Frontal cortex (tissue), 4 donors: ENCODE measurements around the gene ARRDC4. TPM values are rescaled to one million over a fixed set of nuclear protein-coding genes. Genes with fewer than 3 reads are reported as not detected.
"Not testable (repeated sequence)": the region's sequence is repeated elsewhere in the genome, so short reads cannot be mapped to it uniquely, and the experiment has no call there.

ENCODE experiments used
- DNase-seq, 2 donors: peaks; one replicate each; pipeline ENCODE4 v3.0.0; 2012; ENCODE audit warnings: low spot score in 2 of 2
- FAIRE-seq: peaks from 2 replicates; lab custom pipeline; 2012; peaks lifted over from hg19 to GRCh38; lab: Jason Lieb, UNC
- total RNA-seq: library from RNA; depleted of rRNA; stranded (reverse); fragments of >200 nt; gene quantifications from one replicate; pipeline ENCODE4 v1.2.3, GENCODE V29; 2014
- donor health status: control.
- donor health status: control.
- donor health status: control.

The ARRDC4 gene
- total RNA-seq, 1 donor from 2014 or later = 40.4 TPM

GRCh38 chr15:97962263-97962662, 1.8 kb downstream of the ARRDC4 start:
- DNase-seq (no peak), FAIRE-seq (no peak)

GRCh38 chr15:97963779-97964178, 3.3 kb downstream of the ARRDC4 start:
- FAIRE-seq = no peak
- DNase-seq = no peak

DNA sequence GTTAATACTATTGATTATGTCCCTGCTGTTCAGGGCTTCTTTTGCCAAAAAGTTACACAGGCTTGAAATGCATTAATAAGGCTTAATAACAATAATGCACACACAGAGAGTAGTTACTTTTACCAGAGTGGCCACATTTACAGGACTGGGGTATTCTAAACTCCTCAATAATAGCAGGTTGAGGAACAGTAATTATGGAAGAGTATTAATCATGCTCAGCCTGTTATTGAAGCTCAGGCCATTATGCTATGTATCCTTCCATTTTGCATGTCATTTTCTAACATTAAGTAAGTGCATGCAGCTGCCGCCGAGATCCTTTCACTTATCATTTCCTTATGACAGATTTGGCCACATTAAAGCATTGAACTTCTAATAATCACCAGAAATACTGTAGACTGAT, 5.7 kb downstream of the ARRDC4 start:
- no peak for FAIRE-seq
- DNase-seq = no peak

DNA sequence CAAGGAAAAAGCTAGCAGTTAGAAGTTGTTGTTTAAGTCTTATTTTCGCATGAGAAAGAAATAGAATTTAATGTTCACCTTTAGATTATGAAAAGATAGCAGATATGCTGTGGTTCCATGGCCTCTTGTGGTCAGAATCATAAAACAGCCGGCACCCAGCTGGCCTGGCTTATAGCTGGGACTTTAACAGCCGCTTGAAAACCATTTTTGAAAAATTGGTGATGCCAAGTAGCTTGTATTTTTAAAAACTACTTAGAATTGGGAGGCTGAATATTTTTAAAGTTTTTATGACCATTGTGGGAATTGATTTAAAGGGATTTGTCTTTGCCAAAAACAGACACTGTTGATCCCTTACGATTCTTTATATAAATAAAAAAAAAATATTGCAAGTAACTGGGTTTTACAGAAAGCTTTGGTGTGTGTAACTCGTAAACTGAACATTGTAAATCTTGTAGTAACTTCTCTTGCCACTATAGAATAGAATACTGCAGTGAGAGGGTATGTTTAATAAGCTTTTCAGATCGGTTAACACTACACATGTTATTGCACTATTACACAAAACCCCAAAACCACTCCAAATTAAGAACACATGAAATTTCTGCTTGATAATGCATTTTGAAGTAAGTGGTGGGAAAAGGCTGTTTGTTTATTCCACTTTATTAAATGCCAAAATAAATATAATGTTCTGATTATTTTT, 6.6 kb downstream of the ARRDC4 start:
- DNase-seq (no peak), FAIRE-seq (no peak)

DNA sequence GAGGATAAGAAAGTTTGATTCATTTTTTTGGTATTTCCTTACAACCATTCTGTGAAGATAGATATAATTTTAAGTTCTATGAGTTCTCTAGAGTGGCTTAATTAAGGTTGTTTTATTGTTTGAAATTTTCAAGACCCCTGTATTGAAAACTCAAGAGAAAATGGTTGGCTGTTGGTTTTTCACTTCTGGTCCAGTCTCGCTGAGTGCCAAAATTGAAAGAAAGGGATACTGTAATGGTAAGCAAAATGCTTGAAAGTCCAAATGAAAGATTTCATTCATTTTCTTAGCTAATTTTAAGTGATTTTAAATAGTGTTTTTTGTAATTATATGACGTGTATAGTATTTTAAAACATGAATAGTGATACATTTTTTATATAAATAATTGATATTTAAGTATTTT, 7.4 kb downstream of the ARRDC4 start:
- no peak for DNase-seq
- FAIRE-seq = peak; percentile 78

- FAIRE-seq (no peak), DNase-seq (no peak)
These were observed 7.9 kb downstream of the ARRDC4 start for GRCh38 chr15:97968380-97968779.

GRCh38 chr15:97972366-97972765, 11.9 kb downstream of the ARRDC4 start:
- no peak for FAIRE-seq
- no peak for DNase-seq

- DNase-seq = no peak
- no peak for FAIRE-seq
These were observed 15.6 kb downstream of the ARRDC4 start for GRCh38 chr15:97976129-97976528.

DNA sequence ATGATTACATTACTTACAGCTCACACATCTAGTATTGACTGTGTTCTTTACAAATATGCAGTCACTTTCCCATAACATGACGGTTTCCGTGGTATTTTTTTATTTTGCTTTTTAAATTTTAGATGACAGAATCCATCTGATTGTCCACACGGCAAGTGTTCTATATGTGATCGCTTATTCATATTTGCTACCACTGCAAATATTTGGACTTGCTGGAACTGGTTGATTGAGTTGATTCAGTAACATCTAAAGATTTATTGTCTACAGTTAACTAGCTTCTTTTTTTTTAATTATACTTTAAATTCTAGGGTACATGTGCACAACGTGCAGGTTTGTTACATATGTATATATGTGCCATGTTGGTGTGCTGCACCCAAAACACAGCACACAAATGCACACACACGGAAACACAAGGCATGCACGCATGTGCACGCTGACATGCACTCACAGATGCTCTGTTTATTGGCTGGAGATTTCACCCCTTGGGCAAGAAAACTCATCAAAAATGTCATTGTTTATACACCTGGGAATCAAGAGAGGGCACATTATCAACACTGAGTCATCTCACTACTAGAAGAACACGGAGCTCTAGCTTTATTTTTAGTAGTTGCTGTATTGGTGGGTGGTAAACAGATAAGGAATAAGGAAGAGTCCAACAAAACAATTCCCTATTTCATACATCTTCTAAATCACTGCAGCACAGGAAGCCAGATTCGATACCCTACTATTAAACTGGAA, 16.4 kb downstream of the ARRDC4 start:
- FAIRE-seq (no peak), DNase-seq (no peak)

- DNase-seq = no peak
These were observed 17.2 kb downstream of the ARRDC4 start for GRCh38 chr15:97977734-97978133.

GRCh38 chr15:97978401-97979139, 18.1 kb downstream of the ARRDC4 start:
- DNase-seq (peak in 1 of 2 donors; percentile 8), FAIRE-seq (no peak)

More at GRCh38 chr15:97977734-97978133, 17.2 kb downstream of the ARRDC4 start:
- no peak for FAIRE-seq

DNA sequence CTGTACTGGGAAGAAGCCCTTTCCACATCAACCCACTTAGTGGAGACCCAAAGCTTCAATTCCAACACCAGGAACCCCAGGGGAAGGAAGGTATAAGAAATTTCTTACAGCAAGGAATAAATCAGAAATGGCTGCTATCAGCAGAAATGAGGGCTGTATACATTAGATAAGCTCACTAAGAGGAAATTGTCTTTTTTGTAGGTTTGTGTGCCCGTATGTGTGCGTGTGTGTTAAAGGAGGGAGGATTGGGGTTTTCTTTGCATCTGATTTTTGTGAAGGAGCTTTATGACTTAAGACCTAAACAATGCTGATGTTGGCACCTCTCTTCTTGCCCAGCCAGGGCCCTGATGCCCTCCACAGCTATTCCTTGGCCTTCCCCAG, 18.6 kb downstream of the ARRDC4 start:
- FAIRE-seq (no peak), DNase-seq (no peak)

- DNase-seq (no peak), FAIRE-seq (no peak)
These were observed 20.6 kb downstream of the ARRDC4 start for GRCh38 chr15:97981058-97981457.

GRCh38 chr15:97981758-97982157, 21.3 kb downstream of the ARRDC4 start:
- FAIRE-seq = no peak

GRCh38 chr15:97984157-97984556, 23.7 kb downstream of the ARRDC4 start:
- no peak for DNase-seq
- FAIRE-seq = no peak

More at GRCh38 chr15:97981758-97982157, 21.3 kb downstream of the ARRDC4 start:
- DNase-seq = no peak

GRCh38 chr15:97985979-97986378, 25.5 kb downstream of the ARRDC4 start:
- not testable (repeated sequence) for DNase-seq, FAIRE-seq

DNA sequence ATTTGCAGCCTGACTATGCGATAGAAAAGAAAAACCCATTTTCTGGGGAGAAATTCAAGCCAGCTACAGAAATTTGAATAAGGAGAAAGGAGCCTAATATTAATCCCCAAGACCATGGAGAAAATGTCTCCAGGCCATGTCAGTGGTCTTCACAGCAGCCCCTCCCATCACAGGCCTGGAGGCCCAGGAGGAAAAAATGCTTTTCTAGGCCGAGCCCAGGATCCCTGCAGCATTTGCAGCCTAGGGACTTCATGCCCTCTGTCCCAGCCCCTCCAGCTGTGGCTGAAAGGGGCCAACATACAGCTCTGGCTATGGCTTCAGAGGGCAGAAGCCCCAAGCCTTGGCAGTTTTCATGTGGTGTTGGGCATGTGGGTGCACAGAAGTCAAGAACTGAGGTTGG, 26.3 kb downstream of the ARRDC4 start:
- DNase-seq (no peak), FAIRE-seq (no peak)

GRCh38 chr15:97989299-97989698, 28.8 kb downstream of the ARRDC4 start:
- FAIRE-seq (no peak), DNase-seq (no peak)

GRCh38 chr15:97991972-97992541, 31.6 kb downstream of the ARRDC4 start:
- no peak for FAIRE-seq
- DNase-seq = no peak

DNA sequence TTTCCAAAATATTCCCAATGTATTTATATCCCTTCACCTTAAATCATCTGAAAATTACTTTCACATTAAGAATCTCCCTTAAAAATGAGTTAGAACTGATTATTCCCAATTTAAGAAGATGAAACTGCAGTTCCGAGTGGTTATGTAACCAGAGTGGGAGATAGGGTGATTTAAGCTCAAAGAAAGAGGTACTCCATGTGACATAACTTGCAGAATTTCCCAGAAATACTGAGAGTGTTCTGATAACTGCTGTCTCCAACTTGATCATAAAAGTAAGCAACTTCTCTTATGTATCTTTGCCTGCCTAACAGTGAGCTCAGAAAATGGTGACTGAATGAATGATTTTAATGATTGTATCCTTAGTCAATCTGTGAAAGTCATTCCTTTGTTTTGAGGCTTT, 32.3 kb downstream of the ARRDC4 start:
- DNase-seq (no peak), FAIRE-seq (no peak)
